DND-41 (cell line): ENCODE data around the gene IL1RAPL2.

Experiments used
- CTCF ChIP-seq: IDR thresholded peaks from 2 replicates; pipeline ENCODE4 v1.5.1; 2012; ENCODE audit warnings: borderline replicate concordance, low read length, moderate library complexity, mild to moderate bottlenecking; ENCODE audit not compliant: poor library complexity, severe bottlenecking; ENCODE audit errors: extremely low read depth
- EZH2 ChIP-seq: IDR thresholded peaks from 3 replicates; pipeline ENCODE4 v1.6.1; 2012; ENCODE audit warnings: borderline replicate concordance, low read depth, mild to moderate bottlenecking, moderate library complexity, low read length, inconsistent platforms; ENCODE audit not compliant: severe bottlenecking

GRCh38 chrX:104647084-104647483, 81.1 kb downstream of the IL1RAPL2 start:
- no peak for TF ChIP-seq CTCF
- TF ChIP-seq EZH2, result no peak
